Ishikawa (cell line): ENCODE results near the gene ZNF583.

Source experiments
- CEBPB ChIP-seq: IDR thresholded peaks from 2 replicates; pipeline ENCODE4 v1.6.1; 2012
- CREB1 ChIP-seq: IDR thresholded peaks from 2 replicates; pipeline ENCODE4 v1.6.1; 2012; ENCODE audit warnings: low read depth
- EP300 ChIP-seq: IDR thresholded peaks from 2 replicates; pipeline ENCODE4 v1.6.1; 2012; ENCODE audit warnings: borderline replicate concordance
- NFIC ChIP-seq: IDR thresholded peaks from 2 replicates; pipeline ENCODE4 v1.6.1; 2012
- RAD21 ChIP-seq: IDR thresholded peaks from 2 replicates; pipeline ENCODE4 v1.6.1; 2012; ENCODE audit warnings: low read depth
- TEAD4 ChIP-seq: IDR thresholded peaks from 2 replicates; pipeline ENCODE4 v1.6.1; 2012
- ZBTB7A ChIP-seq: IDR thresholded peaks from 2 replicates; pipeline ENCODE4 v1.6.1; 2012; ENCODE audit warnings: low read depth
- TF ChIP-seq, protein P1 (sequence below): IDR thresholded peaks from 2 replicates; pipeline ENCODE4 v1.6.1; 2012
- TF ChIP-seq, protein P2 (sequence below): IDR thresholded peaks from 2 replicates; pipeline ENCODE4 v1.6.1; 2012; ENCODE audit warnings: low read depth, mild to moderate bottlenecking
- TF ChIP-seq, protein P3 (sequence below): IDR thresholded peaks from 2 replicates; pipeline ENCODE4 v1.6.1; 2012

DNA sequence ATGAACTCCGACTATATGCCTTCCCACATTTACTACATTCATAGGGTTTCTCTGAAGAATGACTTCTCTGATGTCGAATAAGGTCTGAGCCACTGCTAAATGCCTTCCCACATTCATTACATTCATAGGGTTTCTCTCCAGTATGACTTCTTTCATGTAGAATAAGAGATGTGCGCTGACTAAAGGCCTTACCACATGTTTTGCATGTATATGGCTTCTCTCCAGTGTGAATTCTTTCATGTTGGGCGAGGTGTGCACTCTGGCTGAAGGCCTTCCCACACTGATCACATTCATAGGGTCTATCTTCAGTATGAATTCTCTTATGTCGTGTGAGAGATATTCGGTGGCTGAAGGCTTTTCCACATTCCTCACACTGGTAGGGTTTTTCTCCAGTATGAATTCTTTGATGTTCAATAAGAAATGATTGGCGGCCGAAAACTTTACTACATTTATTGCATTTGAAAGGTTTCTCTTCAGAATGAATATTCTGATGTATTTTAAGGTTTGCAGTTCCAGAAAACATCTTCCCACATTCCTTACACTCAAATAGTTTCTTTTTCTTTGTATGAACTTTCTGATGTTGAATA lies 37.2 kb downstream of the ZNF583 start:
- TF ChIP-seq CREB1 = no peak
- TF ChIP-seq RAD21 = no peak
- TF ChIP-seq ZBTB7A = no peak
- TF ChIP-seq CEBPB = no peak
- no peak for TF ChIP-seq TEAD4
- TF ChIP-seq, protein P1, sequence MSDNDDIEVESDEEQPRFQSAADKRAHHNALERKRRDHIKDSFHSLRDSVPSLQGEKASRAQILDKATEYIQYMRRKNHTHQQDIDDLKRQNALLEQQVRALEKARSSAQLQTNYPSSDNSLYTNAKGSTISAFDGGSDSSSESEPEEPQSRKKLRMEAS = no peak
- TF ChIP-seq EP300 = no peak
- TF ChIP-seq, protein P2, sequence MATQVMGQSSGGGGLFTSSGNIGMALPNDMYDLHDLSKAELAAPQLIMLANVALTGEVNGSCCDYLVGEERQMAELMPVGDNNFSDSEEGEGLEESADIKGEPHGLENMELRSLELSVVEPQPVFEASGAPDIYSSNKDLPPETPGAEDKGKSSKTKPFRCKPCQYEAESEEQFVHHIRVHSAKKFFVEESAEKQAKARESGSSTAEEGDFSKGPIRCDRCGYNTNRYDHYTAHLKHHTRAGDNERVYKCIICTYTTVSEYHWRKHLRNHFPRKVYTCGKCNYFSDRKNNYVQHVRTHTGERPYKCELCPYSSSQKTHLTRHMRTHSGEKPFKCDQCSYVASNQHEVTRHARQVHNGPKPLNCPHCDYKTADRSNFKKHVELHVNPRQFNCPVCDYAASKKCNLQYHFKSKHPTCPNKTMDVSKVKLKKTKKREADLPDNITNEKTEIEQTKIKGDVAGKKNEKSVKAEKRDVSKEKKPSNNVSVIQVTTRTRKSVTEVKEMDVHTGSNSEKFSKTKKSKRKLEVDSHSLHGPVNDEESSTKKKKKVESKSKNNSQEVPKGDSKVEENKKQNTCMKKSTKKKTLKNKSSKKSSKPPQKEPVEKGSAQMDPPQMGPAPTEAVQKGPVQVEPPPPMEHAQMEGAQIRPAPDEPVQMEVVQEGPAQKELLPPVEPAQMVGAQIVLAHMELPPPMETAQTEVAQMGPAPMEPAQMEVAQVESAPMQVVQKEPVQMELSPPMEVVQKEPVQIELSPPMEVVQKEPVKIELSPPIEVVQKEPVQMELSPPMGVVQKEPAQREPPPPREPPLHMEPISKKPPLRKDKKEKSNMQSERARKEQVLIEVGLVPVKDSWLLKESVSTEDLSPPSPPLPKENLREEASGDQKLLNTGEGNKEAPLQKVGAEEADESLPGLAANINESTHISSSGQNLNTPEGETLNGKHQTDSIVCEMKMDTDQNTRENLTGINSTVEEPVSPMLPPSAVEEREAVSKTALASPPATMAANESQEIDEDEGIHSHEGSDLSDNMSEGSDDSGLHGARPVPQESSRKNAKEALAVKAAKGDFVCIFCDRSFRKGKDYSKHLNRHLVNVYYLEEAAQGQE = no peak
- TF ChIP-seq, protein P3, sequence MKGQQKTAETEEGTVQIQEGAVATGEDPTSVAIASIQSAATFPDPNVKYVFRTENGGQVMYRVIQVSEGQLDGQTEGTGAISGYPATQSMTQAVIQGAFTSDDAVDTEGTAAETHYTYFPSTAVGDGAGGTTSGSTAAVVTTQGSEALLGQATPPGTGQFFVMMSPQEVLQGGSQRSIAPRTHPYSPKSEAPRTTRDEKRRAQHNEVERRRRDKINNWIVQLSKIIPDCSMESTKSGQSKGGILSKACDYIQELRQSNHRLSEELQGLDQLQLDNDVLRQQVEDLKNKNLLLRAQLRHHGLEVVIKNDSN = no peak
- TF ChIP-seq NFIC = no peak
